ENCODE measurements around the gene PARD3B. TPM values are rescaled to one million over a fixed set of nuclear protein-coding genes. Genes with fewer than 3 reads are reported as not detected.

PARD3B gene
- total and polyA plus RNA-seq, 10 of the 15 experiments (the other 5 are each of a cell fraction or from before 2014, with no cell fraction given) = 0.01 to 0.54 (median 0.07) TPM; not detected in 7

GRCh38 chr2:204504594-204504993 lies 40.7 kb upstream of the PARD3B start (continued):
- TF ChIP-seq, protein P1, sequence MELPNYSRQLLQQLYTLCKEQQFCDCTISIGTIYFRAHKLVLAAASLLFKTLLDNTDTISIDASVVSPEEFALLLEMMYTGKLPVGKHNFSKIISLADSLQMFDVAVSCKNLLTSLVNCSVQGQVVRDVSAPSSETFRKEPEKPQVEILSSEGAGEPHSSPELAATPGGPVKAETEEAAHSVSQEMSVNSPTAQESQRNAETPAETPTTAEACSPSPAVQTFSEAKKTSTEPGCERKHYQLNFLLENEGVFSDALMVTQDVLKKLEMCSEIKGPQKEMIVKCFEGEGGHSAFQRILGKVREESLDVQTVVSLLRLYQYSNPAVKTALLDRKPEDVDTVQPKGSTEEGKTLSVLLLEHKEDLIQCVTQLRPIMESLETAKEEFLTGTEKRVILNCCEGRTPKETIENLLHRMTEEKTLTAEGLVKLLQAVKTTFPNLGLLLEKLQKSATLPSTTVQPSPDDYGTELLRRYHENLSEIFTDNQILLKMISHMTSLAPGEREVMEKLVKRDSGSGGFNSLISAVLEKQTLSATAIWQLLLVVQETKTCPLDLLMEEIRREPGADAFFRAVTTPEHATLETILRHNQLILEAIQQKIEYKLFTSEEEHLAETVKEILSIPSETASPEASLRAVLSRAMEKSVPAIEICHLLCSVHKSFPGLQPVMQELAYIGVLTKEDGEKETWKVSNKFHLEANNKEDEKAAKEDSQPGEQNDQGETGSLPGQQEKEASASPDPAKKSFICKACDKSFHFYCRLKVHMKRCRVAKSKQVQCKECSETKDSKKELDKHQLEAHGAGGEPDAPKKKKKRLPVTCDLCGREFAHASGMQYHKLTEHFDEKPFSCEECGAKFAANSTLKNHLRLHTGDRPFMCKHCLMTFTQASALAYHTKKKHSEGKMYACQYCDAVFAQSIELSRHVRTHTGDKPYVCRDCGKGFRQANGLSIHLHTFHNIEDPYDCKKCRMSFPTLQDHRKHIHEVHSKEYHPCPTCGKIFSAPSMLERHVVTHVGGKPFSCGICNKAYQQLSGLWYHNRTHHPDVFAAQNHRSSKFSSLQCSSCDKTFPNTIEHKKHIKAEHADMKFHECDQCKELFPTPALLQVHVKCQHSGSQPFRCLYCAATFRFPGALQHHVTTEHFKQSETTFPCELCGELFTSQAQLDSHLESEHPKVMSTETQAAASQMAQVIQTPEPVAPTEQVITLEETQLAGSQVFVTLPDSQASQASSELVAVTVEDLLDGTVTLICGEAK (IDR thresholded peaks at IDR 0.05; ENCODE audit: borderline replicate concordance) = no peak

DNA sequence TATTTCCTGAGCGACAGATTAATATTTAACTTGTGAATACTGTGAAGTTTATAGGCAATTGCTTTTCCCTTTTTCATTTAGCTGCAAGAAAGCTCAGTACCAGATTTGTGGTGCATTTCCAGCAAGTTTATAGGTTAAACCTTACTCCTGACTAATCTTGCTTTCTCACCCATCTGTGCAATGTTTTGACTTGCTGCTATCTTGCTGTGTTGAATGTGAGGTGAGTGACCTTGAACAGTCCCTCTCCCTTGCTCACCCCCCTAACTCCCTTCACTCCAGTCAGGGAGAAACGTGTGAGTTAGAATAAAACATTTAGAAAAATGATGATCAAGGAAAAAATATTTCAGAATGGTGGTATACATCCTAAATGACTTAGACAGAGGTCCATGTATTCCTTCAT lies 39.8 kb upstream of the PARD3B start:
- no peaks in the 10 kb centered on the region for H4K20me1 ChIP-seq (ENCODE audit: control insufficient read depth, insufficient read depth)
- RAD21 ChIA-PET (ENCODE audit: unreplicated experiment) = no interaction called here
- no peak overlapping the region for H3K4me2 ChIP-seq (ENCODE audit: control insufficient read depth, insufficient read depth)
- POLR2A ChIA-PET = no interaction called here
- in situ Hi-C loops (cut with MboI) (no loop called here), intact Hi-C loops (cut with micrococcal nuclease; ENCODE audit: unreplicated experiment) (no loop called here)
- H3K27me3 ChIP-seq (replicated peaks in 1 of 2; ENCODE audit: control insufficient read depth in 2 of 2, insufficient read depth in 2 of 2, low read length in 1 of 2) = no peaks in the 10 kb centered on the region
- ATAC-seq = no peak
- no peak overlapping the region for H3K9ac ChIP-seq (ENCODE audit: control insufficient read depth, insufficient read depth, low read length)
- no peak overlapping the region for H3K27ac ChIP-seq (ENCODE audit: control insufficient read depth, insufficient read depth)
- H3K9me3 ChIP-seq (replicated peaks; ENCODE audit: control insufficient read depth, insufficient read depth, low read length) = no peaks in the 10 kb centered on the region
- FAIRE-seq = no peak
- no peaks in the 10 kb centered on the region for H3K79me2 ChIP-seq (ENCODE audit: control insufficient read depth, insufficient read depth, low read length)
- no peak for DNase-seq (ENCODE audit: low read depth, low spot score)
- no peak overlapping the region for H3K4me3 ChIP-seq
- H2AFZ ChIP-seq (ENCODE audit: control insufficient read depth, low read depth, low read length) = no peak overlapping the region
- WGBS (ENCODE audit: insufficient coverage, insufficient replicate concordance, low lambda C conversion rate, missing lambda C conversion rate) = 0% methylated on average over 2 of the region's 2 CpGs
- no TSS peak for BruUV-seq (replicated peaks)
- H3K4me1 ChIP-seq (ENCODE audit: control insufficient read depth, insufficient read depth, low read length) = no peaks in the 10 kb centered on the region
- SMC1A ChIA-PET (ENCODE audit: uncharacterized antibody, unreplicated experiment) = no interaction called here
- H3K36me3 ChIP-seq (ENCODE audit: control insufficient read depth in 2 of 2, insufficient read depth in 2 of 2, low read length in 1 of 2) = no peaks in the 10 kb centered on the region
- CTCF ChIA-PET = no interaction called here
- TF ChIP-seq TCF3 (IDR thresholded peaks at IDR 0.05; ENCODE audit: borderline replicate concordance, insufficient read depth, low read depth, low read length) (no peak), KDM1A (IDR thresholded peaks at IDR 0.05; ENCODE audit: borderline replicate concordance) (no peak), PKNOX1 (IDR thresholded peaks at IDR 0.05) (no peak), RELA (IDR thresholded peaks at IDR 0.05; ENCODE audit: borderline replicate concordance, partially characterized antibody) (no peak), CBFB (IDR thresholded peaks at IDR 0.05; ENCODE audit: low read depth) (no peak), MTA2 (IDR thresholded peaks at IDR 0.05; ENCODE audit: low read depth) (no peak), HDGF (IDR thresholded peaks at IDR 0.05) (no peak), CHD2 (IDR thresholded peaks at IDR 0.05; ENCODE audit: borderline replicate concordance, low read depth, low read length) (no peak), SREBF2 (IDR thresholded peaks at IDR 0.05; ENCODE audit: low read length) (no peak), MYB (IDR thresholded peaks at IDR 0.05; ENCODE audit: borderline replicate concordance, low read depth, low read length) (no peak), RAD21 (IDR thresholded peaks at IDR 0.05; ENCODE audit: insufficient read depth, low read depth, low read length) (no peak), RB1 (IDR thresholded peaks at IDR 0.05; ENCODE audit: borderline replicate concordance) (no peak)
- TF ChIP-seq, protein P2, sequence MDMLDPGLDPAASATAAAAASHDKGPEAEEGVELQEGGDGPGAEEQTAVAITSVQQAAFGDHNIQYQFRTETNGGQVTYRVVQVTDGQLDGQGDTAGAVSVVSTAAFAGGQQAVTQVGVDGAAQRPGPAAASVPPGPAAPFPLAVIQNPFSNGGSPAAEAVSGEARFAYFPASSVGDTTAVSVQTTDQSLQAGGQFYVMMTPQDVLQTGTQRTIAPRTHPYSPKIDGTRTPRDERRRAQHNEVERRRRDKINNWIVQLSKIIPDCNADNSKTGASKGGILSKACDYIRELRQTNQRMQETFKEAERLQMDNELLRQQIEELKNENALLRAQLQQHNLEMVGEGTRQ (IDR thresholded peaks at IDR 0.05; ENCODE audit: borderline replicate concordance, low read depth, low read length) = no peak
- TF ChIP-seq, protein P3, sequence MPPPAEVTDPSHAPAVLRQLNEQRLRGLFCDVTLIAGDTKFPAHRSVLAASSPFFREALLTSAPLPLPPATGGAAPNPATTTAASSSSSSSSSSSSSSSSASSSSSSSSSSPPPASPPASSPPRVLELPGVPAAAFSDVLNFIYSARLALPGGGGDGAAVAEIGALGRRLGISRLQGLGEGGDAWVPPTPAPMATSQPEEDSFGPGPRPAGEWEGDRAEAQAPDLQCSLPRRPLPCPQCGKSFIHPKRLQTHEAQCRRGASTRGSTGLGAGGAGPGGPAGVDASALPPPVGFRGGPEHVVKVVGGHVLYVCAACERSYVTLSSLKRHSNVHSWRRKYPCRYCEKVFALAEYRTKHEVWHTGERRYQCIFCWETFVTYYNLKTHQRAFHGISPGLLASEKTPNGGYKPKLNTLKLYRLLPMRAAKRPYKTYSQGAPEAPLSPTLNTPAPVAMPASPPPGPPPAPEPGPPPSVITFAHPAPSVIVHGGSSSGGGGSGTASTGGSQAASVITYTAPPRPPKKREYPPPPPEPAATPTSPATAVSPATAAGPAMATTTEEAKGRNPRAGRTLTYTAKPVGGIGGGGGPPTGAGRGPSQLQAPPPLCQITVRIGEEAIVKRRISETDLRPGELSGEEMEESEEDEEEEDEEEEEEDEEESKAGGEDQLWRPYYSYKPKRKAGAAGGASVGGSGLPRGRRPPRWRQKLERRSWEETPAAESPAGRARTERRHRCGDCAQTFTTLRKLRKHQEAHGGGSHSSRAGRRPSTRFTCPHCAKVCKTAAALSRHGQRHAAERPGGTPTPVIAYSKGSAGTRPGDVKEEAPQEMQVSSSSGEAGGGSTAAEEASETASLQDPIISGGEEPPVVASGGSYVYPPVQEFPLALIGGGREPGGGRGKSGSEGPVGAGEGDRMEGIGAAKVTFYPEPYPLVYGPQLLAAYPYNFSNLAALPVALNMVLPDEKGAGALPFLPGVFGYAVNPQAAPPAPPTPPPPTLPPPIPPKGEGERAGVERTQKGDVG (CRISPR knock-in tag; IDR thresholded peaks at IDR 0.05) = no peak
